HUDEP-2 (cell line): Measurements from ENCODE around the gene SEMA3D.

Source experiments
- DNase-seq, 76 experiments: peaks; one replicate each; lab custom pipeline; 2025; ENCODE audit not compliant: unreplicated experiment in 76 of 76; lab: John Stamatoyannopoulos, UW

The SEMA3D gene

DNA sequence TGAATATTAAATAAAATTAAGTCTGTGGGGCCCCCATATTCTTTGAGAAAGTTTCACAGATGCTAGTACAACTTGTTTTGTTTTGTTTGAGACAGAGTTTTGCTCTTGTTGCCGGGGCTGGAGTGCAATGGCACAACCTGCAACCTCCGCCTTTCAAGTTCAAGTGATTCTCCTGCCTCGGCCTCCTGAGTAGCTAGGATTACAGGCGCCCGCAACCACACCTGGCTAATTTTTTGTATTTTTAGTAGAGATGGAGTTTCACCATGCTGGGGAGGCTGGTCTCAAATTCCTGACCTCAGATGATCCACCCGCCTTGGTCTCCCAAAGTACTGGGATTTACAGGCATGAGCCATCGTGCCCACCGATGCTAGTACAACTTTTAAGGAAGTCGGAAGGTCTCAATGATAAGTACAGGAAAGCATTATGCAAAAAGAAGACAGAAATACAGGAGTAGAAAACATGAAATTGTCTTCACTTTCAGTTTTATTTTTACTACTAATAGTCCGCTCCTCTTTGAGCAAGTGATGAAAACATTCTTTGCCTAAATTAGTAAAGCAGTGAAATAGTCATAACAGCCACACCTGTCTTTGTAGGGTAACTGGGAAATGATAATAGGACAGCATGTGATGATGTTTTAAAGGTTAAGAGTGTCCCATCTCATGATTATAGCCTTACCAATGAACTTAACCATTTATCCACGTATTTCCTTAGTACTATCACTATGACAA is 147.5 kb downstream of the SEMA3D start:
- no peak for DNase-seq

DNA sequence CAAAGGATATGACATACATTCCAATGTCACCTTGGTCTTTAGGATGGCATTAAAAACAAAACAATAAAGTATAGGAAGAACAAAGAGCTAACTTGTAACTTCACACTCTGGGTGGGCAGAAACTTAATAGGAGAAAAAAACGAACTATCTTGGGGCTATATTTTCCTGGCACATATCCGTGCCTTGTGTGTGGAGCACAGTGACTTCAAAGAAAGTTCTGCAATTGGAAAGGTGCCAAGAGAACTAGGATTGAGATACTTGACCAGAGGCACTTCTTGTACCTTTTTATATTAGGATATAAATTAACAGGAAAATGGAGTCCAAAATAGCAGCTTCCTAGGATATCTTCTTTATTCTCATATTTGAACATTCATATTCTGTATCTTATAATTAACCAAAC is 148.4 kb downstream of the SEMA3D start:
- no peak for DNase-seq

- no peak for DNase-seq
Measured at GRCh38 chr7:85033263-85033662, 153.6 kb downstream of the SEMA3D start.

GRCh38 chr7:85031475-85031874 is 155.4 kb downstream of the SEMA3D start:
- DNase-seq: no peak

DNA sequence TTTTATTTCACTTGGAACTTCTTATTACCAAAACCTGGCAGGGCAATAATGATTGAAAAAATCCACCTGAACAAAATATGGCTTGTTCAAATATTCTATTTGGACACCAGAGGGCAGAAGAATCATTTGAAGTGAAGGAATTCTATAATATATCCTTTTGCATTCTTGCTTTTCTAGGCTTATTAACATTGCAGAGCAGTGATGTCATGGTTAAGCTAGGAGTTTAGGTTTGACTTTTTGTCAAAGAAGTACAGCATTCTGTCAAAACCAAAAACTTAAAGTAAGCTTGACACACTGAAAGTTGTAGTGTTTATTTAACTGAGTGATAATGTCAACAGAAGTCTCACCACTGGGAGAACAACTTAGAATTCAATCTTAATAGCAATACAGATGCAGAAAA is 156.0 kb downstream of the SEMA3D start:
- DNase-seq: peak in 2 of 76 experiments; percentile 3 to 4

- DNase-seq: no peak
Measured at GRCh38 chr7:85025312-85025756, 161.5 kb downstream of the SEMA3D start.

- DNase-seq: no peak
Measured at GRCh38 chr7:85023916-85024315, 162.9 kb downstream of the SEMA3D start.

DNA sequence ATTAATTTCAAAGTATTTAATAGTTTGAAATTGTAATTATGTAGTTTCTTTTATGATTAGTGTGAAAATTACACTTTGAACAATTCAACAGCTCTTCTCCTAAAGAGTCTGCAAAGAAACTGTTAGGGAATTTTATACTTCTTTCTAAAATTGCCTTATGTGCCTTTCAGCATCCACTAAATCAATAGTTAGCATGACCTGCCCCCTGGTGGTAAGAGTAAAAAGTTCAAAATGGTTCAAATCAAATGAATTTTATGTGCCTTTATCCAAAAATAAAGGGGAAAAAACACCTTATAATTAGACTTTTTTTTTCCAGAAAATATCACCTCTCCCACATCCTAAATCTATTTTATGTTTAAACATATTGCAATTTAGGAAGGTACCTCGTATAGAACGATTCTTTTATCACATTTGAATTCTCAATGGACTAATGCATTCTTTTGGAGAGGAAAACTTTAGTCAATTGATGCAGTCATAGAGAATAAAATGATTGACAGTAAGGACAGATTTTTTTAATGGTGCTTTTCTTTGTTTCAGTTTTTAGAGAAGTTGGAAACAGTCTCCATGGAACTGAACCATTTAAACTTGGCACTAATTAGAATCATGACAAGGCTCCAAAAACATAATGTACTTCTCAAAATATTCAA is 163.7 kb downstream of the SEMA3D start:
- peak in 17 of 76 experiments; percentile 1 to 31 (median 7) for DNase-seq

GRCh38 chr7:85022064-85022697 is 164.7 kb downstream of the SEMA3D start:
- no peak for DNase-seq

GRCh38 chr7:85021101-85021704 is 165.7 kb downstream of the SEMA3D start:
- peak in 1 of 76 experiments; percentile 1 for DNase-seq

DNA sequence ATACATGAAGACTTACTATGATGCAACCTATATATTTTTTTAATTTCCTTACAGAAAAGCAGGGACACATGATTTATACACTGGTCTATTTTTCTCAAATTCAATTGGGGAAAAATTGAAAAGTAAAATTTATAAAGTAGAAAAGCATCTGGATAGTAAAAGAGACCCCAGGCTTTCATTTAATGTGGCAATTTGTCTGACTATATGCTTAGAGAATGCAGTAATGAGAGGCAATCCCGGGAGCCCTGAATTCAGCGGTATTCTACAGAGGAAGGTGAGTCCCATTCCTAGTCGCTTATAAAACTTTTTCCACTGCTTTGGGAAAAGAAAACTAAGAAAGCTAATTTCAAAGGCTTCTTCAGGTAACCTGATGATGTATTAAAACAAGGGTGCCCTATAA is 167.1 kb downstream of the SEMA3D start:
- no peak for DNase-seq

DNA sequence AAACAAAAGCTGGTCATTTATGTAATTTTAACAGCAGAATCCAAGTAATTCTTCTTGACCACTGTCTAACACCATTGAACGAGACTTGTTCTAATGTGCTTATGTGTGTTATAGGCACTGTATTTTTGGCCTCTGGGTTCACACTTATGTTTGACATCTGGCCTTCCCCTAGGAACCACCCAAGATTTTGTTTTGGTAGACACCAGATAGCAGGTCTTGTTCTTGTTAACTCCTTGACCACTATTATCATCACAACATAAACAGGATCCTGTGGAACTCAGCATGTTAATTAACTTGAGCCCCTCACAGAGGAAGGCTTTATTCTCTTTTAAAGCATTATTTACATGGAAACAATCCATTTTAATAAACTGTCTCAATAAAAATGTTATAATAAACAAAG is 167.7 kb downstream of the SEMA3D start:
- no peak for DNase-seq

DNA sequence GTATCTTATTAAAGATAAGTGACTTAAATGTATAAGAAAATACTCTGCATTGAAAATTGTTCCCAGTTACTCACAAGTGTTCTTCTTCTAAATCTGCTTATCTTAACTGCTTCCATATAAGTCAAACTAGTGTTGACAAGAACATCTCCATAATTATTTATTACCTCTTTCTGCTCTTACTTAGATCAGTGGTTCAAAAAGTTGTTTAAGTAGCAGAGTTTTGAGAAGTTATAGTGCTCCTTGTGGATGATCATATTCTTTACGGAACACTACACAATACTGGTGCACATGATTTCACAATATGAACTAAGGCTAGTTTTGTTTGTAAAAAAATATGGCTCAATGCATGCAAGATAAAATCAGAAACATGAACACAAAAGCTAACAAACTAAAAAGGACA is 168.4 kb downstream of the SEMA3D start:
- no peak for DNase-seq

DNA sequence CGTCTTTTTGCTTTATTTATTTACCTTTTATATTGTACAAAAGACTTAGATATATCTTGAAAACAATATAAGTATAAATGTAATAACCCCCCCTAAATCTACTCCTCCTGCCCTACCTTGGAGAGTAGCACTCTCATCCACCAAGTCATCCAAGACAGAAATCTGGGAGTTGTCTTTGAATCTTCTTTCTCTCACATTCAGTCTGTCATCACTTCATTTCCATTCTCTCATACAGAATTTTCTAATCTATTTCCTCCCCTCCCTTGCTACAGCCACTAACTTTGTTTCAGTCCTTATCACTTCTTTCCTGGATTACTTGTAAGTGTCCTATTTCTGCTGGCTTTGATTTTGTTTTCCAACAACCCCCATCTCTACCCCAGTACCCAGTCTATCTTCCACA is 170.6 kb downstream of the SEMA3D start:
- DNase-seq: no peak

GRCh38 chr7:85014936-85015660 is 171.8 kb downstream of the SEMA3D start:
- no peak for DNase-seq

- no peak for DNase-seq
Measured at GRCh38 chr7:85011127-85011526, 175.7 kb downstream of the SEMA3D start.

DNA sequence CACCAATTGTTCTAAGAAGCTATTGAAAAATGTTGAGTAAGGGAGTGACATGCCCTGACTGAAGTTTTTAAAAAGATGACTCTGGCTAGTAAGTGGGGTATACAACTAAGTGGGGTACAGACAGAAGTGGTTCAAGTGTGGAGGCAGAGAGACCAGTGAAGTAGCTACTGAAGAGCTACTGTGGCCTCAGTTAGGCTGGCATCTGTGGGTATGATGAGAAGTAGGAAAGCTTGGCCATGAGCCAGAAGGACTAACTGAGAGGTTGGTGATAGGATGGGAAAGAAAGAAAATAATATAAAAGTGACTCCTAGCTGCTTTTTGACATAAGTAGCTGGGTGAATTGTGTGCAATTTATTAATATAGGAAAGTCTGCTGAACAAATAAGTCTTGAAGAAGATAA is 176.6 kb downstream of the SEMA3D start:
- DNase-seq: no peak

- no peak for DNase-seq
Measured at GRCh38 chr7:85006754-85007153, 180.1 kb downstream of the SEMA3D start.

DNA sequence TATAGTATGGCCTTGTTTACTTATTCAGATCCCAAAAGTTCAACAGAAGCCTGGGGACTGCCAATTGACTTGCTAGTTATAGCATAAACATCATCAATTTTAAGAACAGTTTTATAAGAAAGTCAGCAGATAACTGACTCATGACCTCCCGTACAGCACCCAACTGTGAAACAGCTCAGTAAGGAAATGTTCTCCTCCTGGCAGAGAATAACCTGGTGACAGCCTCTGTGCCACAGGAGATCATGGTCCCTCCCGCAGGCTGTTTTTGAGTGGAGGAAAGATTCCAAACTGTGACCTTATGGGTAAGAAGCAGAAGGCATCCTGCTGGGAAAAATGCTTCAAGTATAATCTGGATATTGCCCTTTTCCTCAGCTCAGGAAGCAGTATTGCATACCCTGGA is 182.5 kb downstream of the SEMA3D start:
- no peak for DNase-seq

DNA sequence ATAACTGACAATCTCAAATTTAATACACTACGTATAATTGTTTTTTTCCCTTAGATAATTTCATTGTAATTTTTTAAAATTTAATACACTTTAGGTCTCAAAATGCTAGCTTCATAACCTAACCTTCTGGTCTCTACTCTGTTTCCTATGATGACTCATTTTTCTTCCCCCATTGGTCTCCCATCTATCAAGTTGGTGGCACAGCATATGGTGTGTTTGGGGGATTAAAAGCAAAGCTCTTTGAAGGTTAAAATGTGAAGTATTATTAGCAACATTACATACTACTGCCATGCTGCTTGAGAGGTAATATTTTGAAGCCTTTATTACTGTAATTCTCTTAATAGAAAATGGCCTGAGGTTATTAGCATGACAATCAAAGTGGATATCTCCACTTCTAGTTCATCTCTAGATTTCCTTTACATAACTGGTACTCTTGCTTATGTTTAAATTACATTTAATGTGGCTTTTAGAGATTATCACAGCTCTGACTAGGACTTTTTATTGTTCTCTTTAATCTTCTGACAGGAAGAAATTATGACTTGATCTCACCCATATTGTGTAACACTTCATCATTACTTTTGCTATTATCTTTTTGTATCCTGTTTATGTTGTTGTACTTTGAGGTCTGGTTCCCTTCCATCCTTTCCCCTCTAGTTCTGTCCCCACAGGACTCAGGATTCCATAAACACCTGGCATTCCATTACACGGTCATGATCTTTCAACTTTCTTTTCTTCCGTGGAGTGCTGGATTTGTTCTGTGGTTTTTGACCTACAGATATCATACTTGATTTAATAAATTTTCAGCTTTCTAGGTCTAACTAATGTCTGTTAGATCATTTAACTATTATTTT is 185.1 kb downstream of the SEMA3D start:
- no peak for DNase-seq
